ENCODE measurements around the gene KRTAP10-1.

DNA sequence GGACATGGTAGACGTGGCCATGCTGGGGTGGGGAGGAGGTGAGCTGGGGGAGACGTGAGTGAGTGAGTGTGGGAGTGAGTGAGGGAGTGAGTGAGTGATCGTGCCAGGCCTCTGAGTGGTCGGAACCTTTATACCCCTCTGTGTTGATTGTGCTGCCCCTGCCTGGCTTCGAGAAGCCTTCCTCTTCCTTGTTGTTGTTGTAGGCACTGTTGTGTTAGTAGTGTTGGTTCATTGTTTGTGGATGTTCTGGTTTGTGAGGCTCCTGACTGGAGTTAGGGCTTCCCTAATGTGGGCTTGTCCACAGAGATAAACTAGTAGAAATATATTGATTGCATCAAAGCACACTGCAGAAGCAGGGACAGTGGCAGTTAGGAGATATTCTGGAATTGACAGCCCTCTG, 18.7 kb upstream of the KRTAP10-1 start, which contains the start of gene KRTAP10-3:
- TF ChIP-seq, protein P1, sequence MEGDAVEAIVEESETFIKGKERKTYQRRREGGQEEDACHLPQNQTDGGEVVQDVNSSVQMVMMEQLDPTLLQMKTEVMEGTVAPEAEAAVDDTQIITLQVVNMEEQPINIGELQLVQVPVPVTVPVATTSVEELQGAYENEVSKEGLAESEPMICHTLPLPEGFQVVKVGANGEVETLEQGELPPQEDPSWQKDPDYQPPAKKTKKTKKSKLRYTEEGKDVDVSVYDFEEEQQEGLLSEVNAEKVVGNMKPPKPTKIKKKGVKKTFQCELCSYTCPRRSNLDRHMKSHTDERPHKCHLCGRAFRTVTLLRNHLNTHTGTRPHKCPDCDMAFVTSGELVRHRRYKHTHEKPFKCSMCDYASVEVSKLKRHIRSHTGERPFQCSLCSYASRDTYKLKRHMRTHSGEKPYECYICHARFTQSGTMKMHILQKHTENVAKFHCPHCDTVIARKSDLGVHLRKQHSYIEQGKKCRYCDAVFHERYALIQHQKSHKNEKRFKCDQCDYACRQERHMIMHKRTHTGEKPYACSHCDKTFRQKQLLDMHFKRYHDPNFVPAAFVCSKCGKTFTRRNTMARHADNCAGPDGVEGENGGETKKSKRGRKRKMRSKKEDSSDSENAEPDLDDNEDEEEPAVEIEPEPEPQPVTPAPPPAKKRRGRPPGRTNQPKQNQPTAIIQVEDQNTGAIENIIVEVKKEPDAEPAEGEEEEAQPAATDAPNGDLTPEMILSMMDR (IDR thresholded peaks at IDR 0.05) = no peak
- TF ChIP-seq POLR2A (IDR thresholded peaks at IDR 0.05) = no peak
- no peak for TF ChIP-seq EP300 (IDR thresholded peaks at IDR 0.05)
